ENCODE results near the gene SUMO4. TPM values are rescaled to one million over a fixed set of nuclear protein-coding genes. Genes with fewer than 3 reads are reported as not detected.

Gene SUMO4
- polyA plus RNA-seq, 2 of the 4 experiments (the other 2 are of a cell fraction): 0.18 TPM; not detected in 1

- no peak for TF ChIP-seq KDM1A (IDR thresholded peaks at IDR 0.05; ENCODE audit: low read depth)
- TF ChIP-seq ZSCAN20 (CRISPR knock-in tag; IDR thresholded peaks at IDR 0.05): no peak
- no peak for TF ChIP-seq POLR2A (IDR thresholded peaks at IDR 0.05; ENCODE audit: low read length)
- no peak for TF ChIP-seq NPAS2 (CRISPR knock-in tag; IDR thresholded peaks at IDR 0.05; ENCODE audit: borderline replicate concordance)
Observed at GRCh38 chr6:149425754-149426153, 25.7 kb downstream of the SUMO4 start (continued).

DNA sequence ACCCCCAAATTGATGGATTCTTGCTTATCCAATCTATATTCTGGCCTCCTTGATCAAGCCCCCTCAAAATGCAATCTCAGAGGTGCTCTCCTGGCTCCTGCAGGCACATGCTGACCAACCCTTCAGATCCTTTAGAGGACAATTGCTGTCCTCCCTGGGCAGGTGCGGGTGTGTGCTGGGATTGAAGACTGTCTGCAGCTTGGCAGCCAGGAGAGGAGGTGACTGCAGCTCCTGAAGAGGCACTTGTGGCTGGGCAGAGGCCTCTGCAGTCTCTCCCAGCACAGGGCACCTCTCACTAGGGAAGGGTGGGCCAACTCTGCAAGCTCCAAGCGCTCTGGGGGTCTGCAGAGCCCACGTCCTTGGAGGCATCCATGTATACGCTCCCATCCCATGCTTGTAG is 28.5 kb downstream of the SUMO4 start:
- no peak for TF ChIP-seq REST (IDR thresholded peaks at IDR 0.05)
- no peak for TF ChIP-seq FOXS1 (CRISPR knock-in tag; IDR thresholded peaks at IDR 0.05)
- TF ChIP-seq HOXB13 (CRISPR knock-in tag; IDR thresholded peaks at IDR 0.05; ENCODE audit: low read depth): no peak
- TF ChIP-seq CEBPB (IDR thresholded peaks at IDR 0.05): no peak
- TF ChIP-seq NFE2L2 (conservative IDR thresholded peaks at IDR 0.05; ENCODE audit: low read length): no peak
- no peak for TF ChIP-seq CHD4 (IDR thresholded peaks at IDR 0.05; ENCODE audit: borderline replicate concordance)
- TF ChIP-seq RNF2 (IDR thresholded peaks at IDR 0.05; ENCODE audit: borderline replicate concordance, low read depth): no peak
- TF ChIP-seq EHF (CRISPR knock-in tag; IDR thresholded peaks at IDR 0.05): no peak
- TF ChIP-seq JUN (IDR thresholded peaks at IDR 0.05): no peak
- TF ChIP-seq MYC (IDR thresholded peaks at IDR 0.05; ENCODE audit: borderline replicate concordance, low read length): no peak
- no peak for TF ChIP-seq RCOR1 (IDR thresholded peaks at IDR 0.05; ENCODE audit: low read depth, low read length)
- no peak for TF ChIP-seq POLR2AphosphoS2 (conservative IDR thresholded peaks at IDR 0.05; ENCODE audit: low read length)
- TF ChIP-seq BCL3 (IDR thresholded peaks at IDR 0.05): no peak
- no peak for TF ChIP-seq ELK1 (IDR thresholded peaks at IDR 0.05; ENCODE audit: low read depth, low read length)
- TF ChIP-seq TP53 (CRISPR knock-in tag; IDR thresholded peaks at IDR 0.05): no peak
- TF ChIP-seq, protein P1, sequence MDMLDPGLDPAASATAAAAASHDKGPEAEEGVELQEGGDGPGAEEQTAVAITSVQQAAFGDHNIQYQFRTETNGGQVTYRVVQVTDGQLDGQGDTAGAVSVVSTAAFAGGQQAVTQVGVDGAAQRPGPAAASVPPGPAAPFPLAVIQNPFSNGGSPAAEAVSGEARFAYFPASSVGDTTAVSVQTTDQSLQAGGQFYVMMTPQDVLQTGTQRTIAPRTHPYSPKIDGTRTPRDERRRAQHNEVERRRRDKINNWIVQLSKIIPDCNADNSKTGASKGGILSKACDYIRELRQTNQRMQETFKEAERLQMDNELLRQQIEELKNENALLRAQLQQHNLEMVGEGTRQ (IDR thresholded peaks at IDR 0.05): no peak
- TF ChIP-seq MAFK (IDR thresholded peaks at IDR 0.05; ENCODE audit: partially characterized antibody): no peak
- Histone ChIP-seq H3K4me3 (no peak overlapping the region), H3K27ac (no peak overlapping the region), H3K4me1 (0 out of 3 replicates have a peak, but pooled peaks cover 3% of the 10 kb centered on the region), H3K9me3 (no peaks in the 10 kb centered on the region), H3K4me2 (no peak overlapping the region)
- CTCF ChIA-PET: interaction anchor here (1.5 to 2.1 kb wide), 3 partner anchors 8 to 346 kb away, joined by 3 to 6 read pairs (median 6); no protein-coding TSS in a partner anchor
- FAIRE-seq (no peak), ATAC-seq (no peak), DNase-seq (ENCODE audit: low read depth in 1 of 2, low spot score in 1 of 2) (no peak)
- WGBS (ENCODE audit: missing lambda C conversion rate): 88% methylated on average over 3 of the region's 4 CpGs
- POLR2A ChIA-PET: no interaction called here

Data from A549 (cell line).